ENCODE results near the gene USF2. TPM values are rescaled to one million over a fixed set of nuclear protein-coding genes. Genes with fewer than 3 reads are reported as not detected.

USF2 gene
- total and polyA plus RNA-seq, 10 of the 15 experiments (the other 5 are each of a cell fraction or from before 2014, with no cell fraction given) = 0.56 to 157 (median 65.5) TPM

DNA sequence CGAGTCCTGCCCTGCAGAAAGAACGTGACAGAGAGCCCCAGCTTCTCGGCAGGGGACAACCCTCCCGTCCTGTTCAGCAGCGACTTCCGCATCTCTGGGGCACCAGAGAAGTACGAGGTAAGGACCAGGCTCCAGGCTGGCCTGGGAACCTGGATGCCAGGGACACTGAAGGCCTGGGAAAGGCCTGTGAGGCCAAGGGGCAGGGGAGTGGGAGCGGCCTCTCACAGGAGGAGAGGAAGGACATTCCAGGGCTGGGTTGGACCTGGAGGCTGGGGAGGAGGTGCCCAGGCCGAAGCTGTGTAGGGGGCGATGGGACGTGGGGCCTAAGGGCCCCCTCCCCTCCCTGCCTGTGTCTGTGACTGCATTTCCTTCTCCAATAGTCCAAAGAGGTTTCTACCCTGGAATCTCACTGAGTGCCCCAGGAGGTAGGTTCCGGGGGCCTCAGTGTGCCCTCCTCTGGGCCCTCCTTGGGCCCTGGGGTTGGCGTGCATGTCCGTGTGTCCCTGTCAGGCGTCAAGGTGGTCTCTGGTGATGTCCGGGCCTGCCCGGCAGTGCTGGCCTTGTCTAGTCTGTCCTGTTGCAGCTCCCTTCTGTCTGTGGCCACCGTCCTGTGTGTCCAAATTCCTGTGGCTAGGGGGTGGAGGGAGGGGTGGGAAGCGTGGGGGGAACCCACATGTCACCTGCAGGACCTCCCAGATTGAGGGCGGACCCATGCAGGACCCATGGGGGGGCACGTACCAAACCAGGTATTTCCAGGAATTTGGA lies 43.3 kb downstream of the USF2 start:
- 62% methylated on average over 21 of the region's 21 CpGs for WGBS (ENCODE audit: insufficient coverage, insufficient replicate concordance, low lambda C conversion rate, missing lambda C conversion rate)
- BruUV-seq (replicated peaks) = no TSS peak
- ATAC-seq = no peak

More for the DNA sequence above, 43.3 kb downstream of the USF2 start:
- Histone ChIP-seq H3K27me3 (replicated peaks in 1 of 2; ENCODE audit: control insufficient read depth in 2 of 2, insufficient read depth in 2 of 2, low read length in 1 of 2) (no peaks in the 10 kb centered on the region), H3K9ac (ENCODE audit: control insufficient read depth, insufficient read depth, low read length) (no peak overlapping the region), H3K79me2 (ENCODE audit: control insufficient read depth, insufficient read depth, low read length) (no peaks in the 10 kb centered on the region), H3K4me3 (no peak overlapping the region), H3K36me3 (ENCODE audit: control insufficient read depth in 2 of 2, insufficient read depth in 2 of 2, low read length in 1 of 2) (no peaks in the 10 kb centered on the region; a peak in 1 of 4 replicates), H3K9me3 (replicated peaks; ENCODE audit: control insufficient read depth, insufficient read depth, low read length) (no peaks in the 10 kb centered on the region), H3K4me2 (ENCODE audit: control insufficient read depth, insufficient read depth) (no peak overlapping the region), H3K4me1 (ENCODE audit: control insufficient read depth, insufficient read depth, low read length) (no peaks in the 10 kb centered on the region), H2AFZ (ENCODE audit: control insufficient read depth, low read depth, low read length) (no peak overlapping the region), H4K20me1 (ENCODE audit: control insufficient read depth, insufficient read depth) (no peaks in the 10 kb centered on the region), H3K27ac (ENCODE audit: control insufficient read depth, insufficient read depth) (no peak overlapping the region)
- intact Hi-C loops (cut with micrococcal nuclease; ENCODE audit: unreplicated experiment) (no loop called here), in situ Hi-C loops (cut with MboI) (no loop called here)
- TF ChIP-seq SMAD1 (IDR thresholded peaks at IDR 0.05; ENCODE audit: low read depth, partially characterized antibody) (no peak), SREBF1 (IDR thresholded peaks at IDR 0.05; ENCODE audit: low read length) (no peak), CREB1 (IDR thresholded peaks at IDR 0.05; ENCODE audit: low read depth) (no peak), SMARCA5 (IDR thresholded peaks at IDR 0.05) (no peak), PAX5 (IDR thresholded peaks at IDR 0.05; ENCODE audit: borderline replicate concordance, low read depth, low read length) (no peak), ETV6 (conservative IDR thresholded peaks at IDR 0.05 in 1 of 2, IDR thresholded peaks at IDR 0.05 in 1 of 2; ENCODE audit: borderline replicate concordance in 1 of 2, low read depth in 1 of 2) (no peak)
- TF ChIP-seq, protein P1, sequence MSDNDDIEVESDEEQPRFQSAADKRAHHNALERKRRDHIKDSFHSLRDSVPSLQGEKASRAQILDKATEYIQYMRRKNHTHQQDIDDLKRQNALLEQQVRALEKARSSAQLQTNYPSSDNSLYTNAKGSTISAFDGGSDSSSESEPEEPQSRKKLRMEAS (IDR thresholded peaks at IDR 0.05; ENCODE audit: low read depth, low read length) = no peak
- TF ChIP-seq, protein P2, sequence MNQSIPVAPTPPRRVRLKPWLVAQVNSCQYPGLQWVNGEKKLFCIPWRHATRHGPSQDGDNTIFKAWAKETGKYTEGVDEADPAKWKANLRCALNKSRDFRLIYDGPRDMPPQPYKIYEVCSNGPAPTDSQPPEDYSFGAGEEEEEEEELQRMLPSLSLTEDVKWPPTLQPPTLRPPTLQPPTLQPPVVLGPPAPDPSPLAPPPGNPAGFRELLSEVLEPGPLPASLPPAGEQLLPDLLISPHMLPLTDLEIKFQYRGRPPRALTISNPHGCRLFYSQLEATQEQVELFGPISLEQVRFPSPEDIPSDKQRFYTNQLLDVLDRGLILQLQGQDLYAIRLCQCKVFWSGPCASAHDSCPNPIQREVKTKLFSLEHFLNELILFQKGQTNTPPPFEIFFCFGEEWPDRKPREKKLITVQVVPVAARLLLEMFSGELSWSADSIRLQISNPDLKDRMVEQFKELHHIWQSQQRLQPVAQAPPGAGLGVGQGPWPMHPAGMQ (IDR thresholded peaks at IDR 0.05; ENCODE audit: borderline replicate concordance) = no peak
- TF ChIP-seq, protein P3, sequence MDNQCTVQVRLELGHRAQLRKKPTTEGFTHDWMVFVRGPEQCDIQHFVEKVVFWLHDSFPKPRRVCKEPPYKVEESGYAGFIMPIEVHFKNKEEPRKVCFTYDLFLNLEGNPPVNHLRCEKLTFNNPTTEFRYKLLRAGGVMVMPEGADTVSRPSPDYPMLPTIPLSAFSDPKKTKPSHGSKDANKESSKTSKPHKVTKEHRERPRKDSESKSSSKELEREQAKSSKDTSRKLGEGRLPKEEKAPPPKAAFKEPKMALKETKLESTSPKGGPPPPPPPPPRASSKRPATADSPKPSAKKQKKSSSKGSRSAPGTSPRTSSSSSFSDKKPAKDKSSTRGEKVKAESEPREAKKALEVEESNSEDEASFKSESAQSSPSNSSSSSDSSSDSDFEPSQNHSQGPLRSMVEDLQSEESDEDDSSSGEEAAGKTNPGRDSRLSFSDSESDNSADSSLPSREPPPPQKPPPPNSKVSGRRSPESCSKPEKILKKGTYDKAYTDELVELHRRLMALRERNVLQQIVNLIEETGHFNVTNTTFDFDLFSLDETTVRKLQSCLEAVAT (IDR thresholded peaks at IDR 0.05) = no peak
- TF ChIP-seq, protein P4, sequence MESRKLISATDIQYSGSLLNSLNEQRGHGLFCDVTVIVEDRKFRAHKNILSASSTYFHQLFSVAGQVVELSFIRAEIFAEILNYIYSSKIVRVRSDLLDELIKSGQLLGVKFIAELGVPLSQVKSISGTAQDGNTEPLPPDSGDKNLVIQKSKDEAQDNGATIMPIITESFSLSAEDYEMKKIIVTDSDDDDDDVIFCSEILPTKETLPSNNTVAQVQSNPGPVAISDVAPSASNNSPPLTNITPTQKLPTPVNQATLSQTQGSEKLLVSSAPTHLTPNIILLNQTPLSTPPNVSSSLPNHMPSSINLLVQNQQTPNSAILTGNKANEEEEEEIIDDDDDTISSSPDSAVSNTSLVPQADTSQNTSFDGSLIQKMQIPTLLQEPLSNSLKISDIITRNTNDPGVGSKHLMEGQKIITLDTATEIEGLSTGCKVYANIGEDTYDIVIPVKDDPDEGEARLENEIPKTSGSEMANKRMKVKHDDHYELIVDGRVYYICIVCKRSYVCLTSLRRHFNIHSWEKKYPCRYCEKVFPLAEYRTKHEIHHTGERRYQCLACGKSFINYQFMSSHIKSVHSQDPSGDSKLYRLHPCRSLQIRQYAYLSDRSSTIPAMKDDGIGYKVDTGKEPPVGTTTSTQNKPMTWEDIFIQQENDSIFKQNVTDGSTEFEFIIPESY (IDR thresholded peaks at IDR 0.05) = no peak
- CTCF ChIA-PET = no interaction called here
- RAD21 ChIA-PET (ENCODE audit: unreplicated experiment) = interaction anchor here (1.7 kb wide), 1 partner anchor 156 kb away, joined by 5 read pairs; no protein-coding TSS in a partner anchor
- DNase-seq (ENCODE audit: low read depth, low spot score) = no peak
- POLR2A ChIA-PET = interaction anchor here (1.0 kb wide), 1 partner anchor 11 kb away, joined by 3 read pairs; no protein-coding TSS in a partner anchor
- SMC1A ChIA-PET (ENCODE audit: uncharacterized antibody, unreplicated experiment) = interaction anchor here (0.6 to 2.3 kb wide), 4 partner anchors 11 to 219 kb away, joined by 3 to 10 read pairs (median 6); no protein-coding TSS in a partner anchor
- FAIRE-seq = no peak
